Choroid plexus epithelial cell (primary cell): ENCODE results near the gene TFCP2.
"Not testable (repeated sequence)": the region's sequence is repeated elsewhere in the genome, so short reads cannot be mapped to it uniquely, and the experiment has no call there.

Experiments used
- DNase-seq: peaks from one replicate; pipeline ENCODE4 v3.0.0-alpha.2; 2010; ENCODE audit warnings: low read depth
- H3K4me3 ChIP-seq: 2 replicates; pipeline ENCODE4 v1.5.1; 2011; ENCODE audit warnings: low read depth, mild to moderate bottlenecking, control low read depth, low read length, moderate library complexity
- CTCF ChIP-seq: conservative IDR thresholded peaks from 2 replicates; pipeline ENCODE4 v1.5.1; 2011; ENCODE audit warnings: low read depth, mild to moderate bottlenecking, control low read depth, inconsistent platforms, low read length, moderate library complexity

The TFCP2 gene, protein sequence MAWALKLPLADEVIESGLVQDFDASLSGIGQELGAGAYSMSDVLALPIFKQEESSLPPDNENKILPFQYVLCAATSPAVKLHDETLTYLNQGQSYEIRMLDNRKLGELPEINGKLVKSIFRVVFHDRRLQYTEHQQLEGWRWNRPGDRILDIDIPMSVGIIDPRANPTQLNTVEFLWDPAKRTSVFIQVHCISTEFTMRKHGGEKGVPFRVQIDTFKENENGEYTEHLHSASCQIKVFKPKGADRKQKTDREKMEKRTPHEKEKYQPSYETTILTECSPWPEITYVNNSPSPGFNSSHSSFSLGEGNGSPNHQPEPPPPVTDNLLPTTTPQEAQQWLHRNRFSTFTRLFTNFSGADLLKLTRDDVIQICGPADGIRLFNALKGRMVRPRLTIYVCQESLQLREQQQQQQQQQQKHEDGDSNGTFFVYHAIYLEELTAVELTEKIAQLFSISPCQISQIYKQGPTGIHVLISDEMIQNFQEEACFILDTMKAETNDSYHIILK

DNA sequence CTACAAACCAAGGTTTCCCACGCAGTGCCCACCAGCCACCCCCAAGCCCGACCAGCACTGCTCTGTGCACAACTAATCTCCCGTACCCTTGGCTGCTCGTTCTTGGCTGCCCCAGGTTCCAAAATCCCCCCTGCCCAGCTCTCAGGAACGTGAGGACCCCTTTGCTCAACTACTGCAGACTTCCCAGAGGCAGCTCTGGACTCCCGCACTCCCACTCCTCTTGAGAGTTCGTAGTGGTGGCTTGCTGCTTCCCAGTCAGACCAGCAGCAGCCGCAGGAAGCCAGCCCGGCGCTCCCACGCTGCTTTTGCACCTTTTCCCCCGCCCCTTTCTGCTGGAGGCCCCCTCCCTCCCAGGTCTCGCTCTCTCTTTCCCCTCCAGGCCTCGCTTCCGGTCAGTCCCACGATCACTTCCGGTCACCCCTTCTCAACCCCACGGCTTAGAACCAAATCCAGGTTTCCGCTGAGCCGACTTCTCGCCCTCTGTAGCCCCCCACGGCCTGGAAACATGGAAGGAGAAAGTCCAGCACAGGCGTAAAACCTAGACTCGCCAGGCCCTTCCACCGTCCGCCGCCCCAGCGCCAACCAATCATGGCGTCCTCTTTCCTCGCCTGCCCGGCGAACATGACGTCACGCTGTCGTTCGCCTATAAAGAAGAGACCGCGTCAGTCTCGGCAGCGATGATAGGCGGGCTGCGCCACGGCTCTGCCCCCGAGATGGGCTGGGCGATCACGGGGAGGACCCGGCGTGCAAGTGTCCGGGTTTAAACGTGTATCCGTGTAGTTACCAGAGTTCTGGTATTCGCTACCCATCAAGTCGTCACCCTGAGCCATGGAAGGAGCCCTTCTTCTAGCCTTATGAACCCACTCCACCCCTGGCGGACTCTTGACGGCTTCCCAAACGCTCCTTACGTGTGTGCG lies at the start of gene TFCP2:
Gene TFCP2, minus strand, starts transcription at position 621 of the 917 bp plus-strand sequence. CDS start 713 bp downstream, outside the sequence.
- peak within 1 kb of the TSS; percentile 92 for H3K4me3 ChIP-seq
- TF ChIP-seq CTCF, result peak; percentile 4
- DNase-seq, result peak; percentile 98

GRCh38 chr12:51222461-51222860 lies 49.5 kb upstream of the TFCP2 start:
- no peak for DNase-seq
- TF ChIP-seq CTCF, result no peak
- no peak overlapping the region for H3K4me3 ChIP-seq

- H3K4me3 ChIP-seq, DNase-seq: not testable (repeated sequence)
Measured at GRCh38 chr12:51219857-51220256, 46.9 kb upstream of the TFCP2 start.

DNA sequence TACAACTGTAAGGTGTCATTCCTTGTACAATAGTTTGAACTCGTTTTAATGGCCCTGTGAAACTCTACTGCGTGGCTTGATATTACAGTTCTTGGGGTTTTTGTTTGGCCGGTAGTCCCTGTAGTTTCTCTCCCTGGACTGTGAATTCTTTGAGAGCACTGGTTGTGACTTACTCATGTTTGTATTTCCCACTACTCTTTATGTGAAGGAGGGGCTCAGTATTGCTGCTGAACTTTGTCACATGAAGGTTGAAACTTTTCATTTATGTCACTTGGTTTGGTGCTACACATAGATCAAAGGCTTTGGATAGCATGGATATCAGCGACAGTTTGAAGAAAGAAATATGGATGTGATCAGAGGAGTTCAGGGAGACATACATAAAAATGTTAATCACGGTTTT lies 46.4 kb upstream of the TFCP2 start:
- no peak overlapping the region for H3K4me3 ChIP-seq
- no peak for TF ChIP-seq CTCF
- no peak for DNase-seq

DNA sequence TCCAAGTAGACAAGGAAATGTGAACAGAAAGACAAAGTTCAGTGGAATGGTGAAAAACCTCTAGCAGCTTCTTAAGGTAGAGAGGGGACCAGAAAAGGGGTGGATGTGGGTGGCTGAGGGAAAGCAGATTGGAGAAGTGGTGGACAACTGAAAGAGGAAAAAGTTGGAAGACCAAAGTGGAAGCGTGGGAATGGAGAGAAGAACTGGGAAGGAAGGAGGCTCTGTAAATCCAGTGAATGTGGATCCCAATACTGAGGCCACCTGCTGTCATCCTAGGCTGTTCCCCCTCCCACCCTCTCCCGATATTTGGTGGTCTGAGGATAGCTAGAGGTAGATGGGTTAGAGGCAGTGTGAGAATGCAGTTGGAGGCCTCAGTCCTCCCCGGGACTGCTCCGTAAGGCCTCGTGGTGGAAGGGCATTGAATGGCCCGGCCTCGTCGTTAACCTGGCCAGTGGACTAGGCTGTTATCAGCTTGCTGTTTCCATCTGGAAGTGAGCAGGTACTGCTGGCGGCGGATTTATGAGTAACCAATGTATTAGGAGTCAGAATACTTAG lies 45.7 kb upstream of the TFCP2 start:
- DNase-seq, result no peak
- peak overlapping the region; percentile 84 for H3K4me3 ChIP-seq
- no peak for TF ChIP-seq CTCF

- H3K4me3 ChIP-seq, result peak within 1 kb of the TSS; percentile 84
- DNase-seq, result peak; percentile 79
- peak; percentile 57 for TF ChIP-seq CTCF
Measured at GRCh38 chr12:51217968-51218606, 45.2 kb upstream of the TFCP2 start, which contains the start of gene POU6F1. TSS of gene POU6F1 (minus strand) at chr12:51218062. CDS start at chr12:51206836, 11,226 bp downstream.
